Stimulated activated CD4-positive, alpha-beta T cell treated with anti-CD3 and anti-CD28 coated beads, Interleukin-1b, Interleukin-23, amount 100 ng/mL, for 1 hour (primary cell): ENCODE results near the gene AMIGO2.

ENCODE experiments used
- DNase-seq, 2 donors: peaks; one replicate each; pipeline ENCODE4 v3.0.0-alpha.2; 2020; ENCODE audit warnings: low read depth in 2 of 2

AMIGO2 gene

GRCh38 chr12:47033789-47034555 is 45.8 kb downstream of the AMIGO2 start:
- DNase-seq = no peak

GRCh38 chr12:47033081-47033480 is 46.7 kb downstream of the AMIGO2 start:
- no peak for DNase-seq

GRCh38 chr12:47032644-47033043 is 47.1 kb downstream of the AMIGO2 start:
- DNase-seq = no peak

GRCh38 chr12:47029903-47030302 is 49.9 kb downstream of the AMIGO2 start:
- no peak for DNase-seq

- DNase-seq = no peak
These were observed 50.6 kb downstream of the AMIGO2 start for GRCh38 chr12:47028981-47029708.

GRCh38 chr12:47028186-47028585 is 51.6 kb downstream of the AMIGO2 start:
- DNase-seq = no peak
